Breast epithelium (tissue), 4 donors: ENCODE data around the gene GTF3C4. TPM values are rescaled to one million over a fixed set of nuclear protein-coding genes. Genes with fewer than 3 reads are reported as not detected.
"Not testable (repeated sequence)": the region's sequence is repeated elsewhere in the genome, so short reads cannot be mapped to it uniquely, and the experiment has no call there.

Experiments used
- DNase-seq, 2 donors: peaks; one replicate each; pipeline ENCODE4 v3.0.0-alpha.2; 2019; ENCODE audit warnings: low spot score in 2 of 2
- H3K27ac ChIP-seq, 2 donors: fragments of 200-600 bp; sonication (generic) in 1 of 2; one replicate each; pipeline ENCODE4 v1.5.1; 2016 to 2019; ENCODE audit warnings: mild to moderate bottlenecking in 1 of 2
- H3K27me3 ChIP-seq, 2 donors: fragments of 200-600 bp; sonication (generic) in 1 of 2; one replicate each; pipeline versions ENCODE4 v1.5.1 to v1.6.0; 2017 to 2019; ENCODE audit warnings: control low read depth in 1 of 2, mild to moderate bottlenecking in 1 of 2
- H3K36me3 ChIP-seq: fragments of 200-600 bp; one replicate; pipeline ENCODE4 v1.5.1; 2019
- H3K4me1 ChIP-seq, 2 donors: fragments of 200-600 bp; sonication (generic); one replicate each; pipeline ENCODE4 v1.5.1; 2016 to 2019; ENCODE audit warnings: control low read depth in 1 of 2
- H3K4me3 ChIP-seq, 3 donors: fragments of 200-600 bp; sonication (generic); 1 replicate in 2 of 3; 2 replicates in 1 of 3; pipeline ENCODE4 v1.5.1; 2016 to 2019; ENCODE audit warnings: mild to moderate bottlenecking in 3 of 3, moderate library complexity in 2 of 3
- H3K9me3 ChIP-seq, 2 donors: fragments of 200-600 bp; sonication (generic) in 1 of 2; one replicate each; pipeline ENCODE4 v1.5.1; 2016 to 2019; ENCODE audit warnings: control low read depth in 1 of 2
- CTCF ChIP-seq, 3 donors: fragments of 450-650 bp; IDR thresholded peaks; one replicate each; pipeline ENCODE4 v1.5.1; 2016 to 2017; ENCODE audit warnings: antibody characterized with exemption in 3 of 3, mild to moderate bottlenecking in 3 of 3, moderate library complexity in 3 of 3
- POLR2A ChIP-seq: fragments of 450-650 bp; IDR thresholded peaks from one replicate; pipeline ENCODE4 v1.6.1; 2016; ENCODE audit warnings: antibody characterized with exemption, mild to moderate bottlenecking, moderate library complexity
- POLR2AphosphoS5 ChIP-seq, 3 donors: sonication (generic); formaldehyde crosslinking; IDR thresholded peaks; one replicate each; pipeline ENCODE4 v1.6.1; 2017; ENCODE audit warnings: antibody characterized with exemption in 3 of 3
- intact Hi-C: fragments of 100-400 bp; cut with DNase I; formaldehyde crosslinking; loops from one replicate; pipeline ENCODE4 v1.15.1; 2023; ENCODE audit warnings: low total_unique reads
- total RNA-seq, 3 donors: library from RNA; depleted of rRNA; stranded (reverse); fragments of >200 nt; gene quantifications; one replicate each; pipeline ENCODE4 v1.1.0, GENCODE V29; 2016

The GTF3C4 gene
- total RNA-seq, 3 donors from 2014 or later: 9.3 to 19.6 (median 13.4) TPM

GRCh38 chr9:132712753-132713152, 42.5 kb downstream of the GTF3C4 start:
- H3K4me3 ChIP-seq: no peak overlapping the region
- TF ChIP-seq POLR2AphosphoS5 (IDR thresholded peaks at IDR 0.05) (no peak), CTCF (IDR thresholded peaks at IDR 0.05) (no peak), POLR2A (no peak)
- no peaks in the 10 kb centered on the region for H3K36me3 ChIP-seq
- no peak for DNase-seq
- intact Hi-C loops: no loop called here
- no peaks in the 10 kb centered on the region for H3K4me1 ChIP-seq
- no peaks in the 10 kb centered on the region for H3K9me3 ChIP-seq
- no peak overlapping the region for H3K27ac ChIP-seq
- H3K27me3 ChIP-seq: peaks cover 0 to 13% of the 10 kb centered on the region in 2 donors

GRCh38 chr9:132716007-132716406, 45.7 kb downstream of the GTF3C4 start:
- TF ChIP-seq POLR2A (no peak), POLR2AphosphoS5 (IDR thresholded peaks at IDR 0.05) (no peak), CTCF (IDR thresholded peaks at IDR 0.05) (no peak)
- H3K4me1 ChIP-seq: no peaks in the 10 kb centered on the region
- H3K27me3 ChIP-seq: peaks cover 0 to 13% of the 10 kb centered on the region in 2 donors
- H3K36me3 ChIP-seq: no peaks in the 10 kb centered on the region
- no peaks in the 10 kb centered on the region for H3K9me3 ChIP-seq
- H3K4me3 ChIP-seq: no peak overlapping the region
- intact Hi-C loops: no loop called here
- no peak for DNase-seq
- H3K27ac ChIP-seq: no peak overlapping the region

- no peaks in the 10 kb centered on the region for H3K36me3 ChIP-seq
- H3K4me1 ChIP-seq: no peaks in the 10 kb centered on the region
- no peaks in the 10 kb centered on the region for H3K9me3 ChIP-seq
- no peak overlapping the region for H3K27ac ChIP-seq
- TF ChIP-seq CTCF (IDR thresholded peaks at IDR 0.05): no peak
- TF ChIP-seq POLR2AphosphoS5 (IDR thresholded peaks at IDR 0.05): no peak
- no peak for TF ChIP-seq POLR2A
- intact Hi-C loops: no loop called here
- DNase-seq: no peak
- H3K4me3 ChIP-seq: no peak overlapping the region
- H3K27me3 ChIP-seq: peaks cover 0 to 13% of the 10 kb centered on the region in 2 donors
These were observed 47.2 kb downstream of the GTF3C4 start for GRCh38 chr9:132717326-132717945.

- intact Hi-C loops, H3K27ac ChIP-seq, DNase-seq, H3K36me3 ChIP-seq, H3K4me1 ChIP-seq, H3K4me3 ChIP-seq, H3K9me3 ChIP-seq: not testable (repeated sequence)
- H3K27me3 ChIP-seq: peaks cover 0 to 13% of the 10 kb centered on the region in 2 donors
These were observed 48.2 kb downstream of the GTF3C4 start for GRCh38 chr9:132718381-132718928.

- Histone ChIP-seq H3K27me3 (peaks cover 0 to 7% of the 10 kb centered on the region in 2 donors), H3K27ac (no peak overlapping the region), H3K9me3 (no peaks in the 10 kb centered on the region), H3K4me1 (no peaks in the 10 kb centered on the region), H3K4me3 (no peak overlapping the region), H3K36me3 (no peaks in the 10 kb centered on the region)
- intact Hi-C loops: loop anchor here (2.0 kb wide), 1 partner anchor 45 kb away; no protein-coding TSS in a partner anchor
- no peak for TF ChIP-seq POLR2AphosphoS5 (IDR thresholded peaks at IDR 0.05)
- TF ChIP-seq POLR2A: no peak
- TF ChIP-seq CTCF (IDR thresholded peaks at IDR 0.05): no peak
- no peak for DNase-seq
These were observed 51.4 kb downstream of the GTF3C4 start for GRCh38 chr9:132721661-132722060.
